ENCODE measurements around the gene SLC66A2. TPM values are rescaled to one million over a fixed set of nuclear protein-coding genes. Genes with fewer than 3 reads are reported as not detected.

SLC66A2 gene
- total and polyA plus RNA-seq, 9 donors = 2.1 to 31.1 (median 27.0) TPM

DNA sequence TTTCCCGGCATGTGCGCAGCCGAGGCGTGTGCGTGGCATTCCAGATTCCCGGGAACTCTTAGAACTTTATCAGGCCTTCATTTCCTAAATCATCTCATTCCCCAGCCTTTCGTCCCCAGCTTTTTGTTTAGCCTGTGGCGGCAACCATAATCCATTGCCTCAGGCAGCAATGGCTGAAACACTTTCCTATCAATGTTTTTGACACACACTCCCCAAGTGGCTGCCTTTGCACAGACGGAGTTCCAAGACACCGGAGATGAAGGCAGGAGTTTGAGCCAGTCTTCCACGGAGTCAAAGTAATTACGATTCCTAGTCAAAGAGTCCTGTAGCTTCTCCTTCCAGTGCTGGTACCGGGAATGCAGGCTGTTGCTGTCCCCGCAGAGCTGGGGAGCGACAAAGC, 88.9 kb downstream of the SLC66A2 start:
- H3K4me3 ChIP-seq = no peak overlapping the region
- no peaks in the 10 kb centered on the region for H3K4me1 ChIP-seq (ENCODE audit: insufficient read depth)
- no peak for TF ChIP-seq CTCF (IDR thresholded peaks at IDR 0.05)
- TF ChIP-seq POLR2A (IDR thresholded peaks at IDR 0.05) = no peak
- TF ChIP-seq EP300 (IDR thresholded peaks at IDR 0.05) = no peak
- H3K36me3 ChIP-seq = no peaks in the 10 kb centered on the region
- DNase-seq = no peak
- 89 to 93% (median 92%) methylated on average over 15 of the region's 15 CpGs for WGBS, 3 donors
- H3K9me3 ChIP-seq = peaks cover 0 to 4% of the 10 kb centered on the region in 2 donors
- no peaks in the 10 kb centered on the region for H3K27me3 ChIP-seq
- intact Hi-C loops (cut with DNase I) = no loop called here
- H3K27ac ChIP-seq = no peak overlapping the region

GRCh38 chr18:79861687-79862086, 89.8 kb downstream of the SLC66A2 start:
- Histone ChIP-seq H3K4me1 (ENCODE audit: insufficient read depth) (no peaks in the 10 kb centered on the region), H3K27ac (no peak overlapping the region), H3K36me3 (no peaks in the 10 kb centered on the region), H3K27me3 (no peaks in the 10 kb centered on the region), H3K4me3 (no peak overlapping the region), H3K9me3 (peaks cover 0 to 4% of the 10 kb centered on the region in 2 donors)
- DNase-seq = no peak
- WGBS, 3 donors = 77 to 81% (median 79%) methylated on average over 2 of the region's 2 CpGs
- intact Hi-C loops (cut with DNase I) = no loop called here
- TF ChIP-seq POLR2A (IDR thresholded peaks at IDR 0.05) (no peak), CTCF (IDR thresholded peaks at IDR 0.05) (no peak), EP300 (IDR thresholded peaks at IDR 0.05) (no peak)

GRCh38 chr18:79859314-79859713, 92.1 kb downstream of the SLC66A2 start:
- intact Hi-C loops (cut with DNase I) = loop anchor here in 1 of 4 donors (10.0 kb wide), 1 partner anchor 495 kb away; no protein-coding TSS in a partner anchor
- H3K9me3 ChIP-seq = peaks cover 0 to 4% of the 10 kb centered on the region in 2 donors
- no peak overlapping the region for H3K27ac ChIP-seq
- no peaks in the 10 kb centered on the region for H3K27me3 ChIP-seq
- no peaks in the 10 kb centered on the region for H3K36me3 ChIP-seq
- TF ChIP-seq POLR2A (IDR thresholded peaks at IDR 0.05) = no peak
- no peak for TF ChIP-seq CTCF (IDR thresholded peaks at IDR 0.05)
- no peak for TF ChIP-seq EP300 (IDR thresholded peaks at IDR 0.05)
- WGBS, 3 donors = 76 to 81% (median 78%) methylated on average over 7 of the region's 7 CpGs
- no peaks in the 10 kb centered on the region for H3K4me1 ChIP-seq (ENCODE audit: insufficient read depth)
- H3K4me3 ChIP-seq = no peak overlapping the region
- DNase-seq = no peak

GRCh38 chr18:79857082-79857671, 94.3 kb downstream of the SLC66A2 start:
- DNase-seq = no peak
- H3K4me3 ChIP-seq = no peak overlapping the region
- WGBS, 3 donors = 31 to 38% (median 33%) methylated on average over 13 to 14 of the region's 14 CpGs
- no peaks in the 10 kb centered on the region for H3K36me3 ChIP-seq
- no peaks in the 10 kb centered on the region for H3K4me1 ChIP-seq (ENCODE audit: insufficient read depth)
- no peak overlapping the region for H3K27ac ChIP-seq
- TF ChIP-seq POLR2A (IDR thresholded peaks at IDR 0.05) = no peak
- no peak for TF ChIP-seq CTCF (IDR thresholded peaks at IDR 0.05)
- no peak for TF ChIP-seq EP300 (IDR thresholded peaks at IDR 0.05)
- intact Hi-C loops (cut with DNase I) = loop anchor here in 1 of 4 donors (10.0 kb wide), 1 partner anchor 492 kb away; no protein-coding TSS in a partner anchor
- no peaks in the 10 kb centered on the region for H3K27me3 ChIP-seq
- peaks cover 0 to 4% of the 10 kb centered on the region in 2 donors for H3K9me3 ChIP-seq
